NCI-H82 (cell line): Measurements from ENCODE around the gene DNAH3.
"Not testable (repeated sequence)": the region's sequence is repeated elsewhere in the genome, so short reads cannot be mapped to it uniquely, and the experiment has no call there.

Experiments used
- DNase-seq: peaks from one replicate; lab custom pipeline; 2025; lab: John Stamatoyannopoulos, UW

DNAH3 gene, protein sequence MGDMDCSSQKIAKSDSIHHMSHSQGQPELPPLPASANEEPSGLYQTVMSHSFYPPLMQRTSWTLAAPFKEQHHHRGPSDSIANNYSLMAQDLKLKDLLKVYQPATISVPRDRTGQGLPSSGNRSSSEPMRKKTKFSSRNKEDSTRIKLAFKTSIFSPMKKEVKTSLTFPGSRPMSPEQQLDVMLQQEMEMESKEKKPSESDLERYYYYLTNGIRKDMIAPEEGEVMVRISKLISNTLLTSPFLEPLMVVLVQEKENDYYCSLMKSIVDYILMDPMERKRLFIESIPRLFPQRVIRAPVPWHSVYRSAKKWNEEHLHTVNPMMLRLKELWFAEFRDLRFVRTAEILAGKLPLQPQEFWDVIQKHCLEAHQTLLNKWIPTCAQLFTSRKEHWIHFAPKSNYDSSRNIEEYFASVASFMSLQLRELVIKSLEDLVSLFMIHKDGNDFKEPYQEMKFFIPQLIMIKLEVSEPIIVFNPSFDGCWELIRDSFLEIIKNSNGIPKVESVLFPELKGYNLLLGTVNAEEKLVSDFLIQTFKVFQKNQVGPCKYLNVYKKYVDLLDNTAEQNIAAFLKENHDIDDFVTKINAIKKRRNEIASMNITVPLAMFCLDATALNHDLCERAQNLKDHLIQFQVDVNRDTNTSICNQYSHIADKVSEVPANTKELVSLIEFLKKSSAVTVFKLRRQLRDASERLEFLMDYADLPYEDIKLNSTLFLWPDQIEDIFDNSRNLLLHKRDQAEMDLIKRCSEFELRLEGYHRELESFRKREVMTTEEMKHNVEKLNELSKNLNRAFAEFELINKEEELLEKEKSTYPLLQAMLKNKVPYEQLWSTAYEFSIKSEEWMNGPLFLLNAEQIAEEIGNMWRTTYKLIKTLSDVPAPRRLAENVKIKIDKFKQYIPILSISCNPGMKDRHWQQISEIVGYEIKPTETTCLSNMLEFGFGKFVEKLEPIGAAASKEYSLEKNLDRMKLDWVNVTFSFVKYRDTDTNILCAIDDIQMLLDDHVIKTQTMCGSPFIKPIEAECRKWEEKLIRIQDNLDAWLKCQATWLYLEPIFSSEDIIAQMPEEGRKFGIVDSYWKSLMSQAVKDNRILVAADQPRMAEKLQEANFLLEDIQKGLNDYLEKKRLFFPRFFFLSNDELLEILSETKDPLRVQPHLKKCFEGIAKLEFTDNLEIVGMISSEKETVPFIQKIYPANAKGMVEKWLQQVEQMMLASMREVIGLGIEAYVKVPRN (N-terminal part only)

DNA sequence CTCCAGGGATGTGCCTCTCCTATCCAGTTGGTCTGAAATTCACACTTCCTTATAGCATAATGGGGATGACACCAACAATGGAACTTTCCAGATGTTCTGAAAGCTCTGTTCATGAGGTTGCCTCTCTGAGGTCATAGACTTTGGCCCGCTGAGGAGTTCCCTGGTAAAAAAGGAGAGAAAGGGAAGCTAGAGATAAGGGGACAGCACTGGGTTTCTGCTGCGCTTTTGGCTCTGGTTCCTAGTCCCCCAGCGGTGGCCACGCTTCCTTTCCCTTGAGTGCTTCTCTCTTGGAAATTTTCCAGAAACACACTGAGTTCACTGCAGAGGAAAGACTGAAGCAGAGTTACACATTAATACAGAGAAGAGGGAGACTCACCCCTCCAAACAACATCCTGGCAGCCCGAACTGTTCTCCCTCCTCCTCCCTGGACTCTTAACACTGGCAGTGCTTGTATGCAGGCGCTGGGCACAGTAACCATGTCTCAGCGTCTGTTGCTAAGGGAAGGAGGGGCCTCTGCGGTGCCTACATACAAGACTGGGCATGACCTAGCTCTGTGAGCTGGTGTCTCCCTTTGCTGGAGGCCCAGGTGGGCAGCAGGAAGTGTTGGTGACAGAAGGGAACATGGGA is at the start of gene DNAH3:
Gene DNAH3, minus strand, starts transcription at position 472 of the 627 bp plus-strand sequence. CDS start 527 bp downstream, outside the sequence.
- no peak for DNase-seq

DNA sequence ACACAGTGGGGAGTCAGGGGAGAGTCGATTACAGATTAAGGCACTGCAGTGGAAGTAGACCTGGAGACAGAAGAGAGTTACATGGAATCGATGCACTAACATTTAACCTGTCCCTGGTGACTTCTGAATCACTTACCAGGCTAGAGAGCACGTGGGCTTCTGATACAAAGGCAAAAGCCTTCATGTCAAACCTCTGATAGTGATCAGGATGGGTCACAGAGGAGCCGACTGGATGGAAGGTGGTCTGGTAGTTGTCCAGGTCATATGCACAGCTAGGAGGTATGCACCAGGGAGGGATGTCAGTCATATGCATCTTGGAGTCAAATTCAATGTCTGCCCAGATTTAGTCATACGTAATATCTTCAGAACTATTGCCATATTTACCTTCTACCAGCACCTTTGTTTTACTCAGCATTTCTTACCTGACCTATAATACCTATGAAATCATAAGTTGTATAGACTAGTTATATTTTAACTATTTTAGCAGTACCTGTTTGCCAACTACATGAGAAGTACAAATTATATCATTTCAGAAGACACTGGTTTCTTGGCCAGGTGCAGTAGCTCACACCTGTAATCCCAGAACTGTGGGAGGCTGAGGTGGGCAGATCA is 49.1 kb upstream of the DNAH3 start:
- no peak for DNase-seq

DNA sequence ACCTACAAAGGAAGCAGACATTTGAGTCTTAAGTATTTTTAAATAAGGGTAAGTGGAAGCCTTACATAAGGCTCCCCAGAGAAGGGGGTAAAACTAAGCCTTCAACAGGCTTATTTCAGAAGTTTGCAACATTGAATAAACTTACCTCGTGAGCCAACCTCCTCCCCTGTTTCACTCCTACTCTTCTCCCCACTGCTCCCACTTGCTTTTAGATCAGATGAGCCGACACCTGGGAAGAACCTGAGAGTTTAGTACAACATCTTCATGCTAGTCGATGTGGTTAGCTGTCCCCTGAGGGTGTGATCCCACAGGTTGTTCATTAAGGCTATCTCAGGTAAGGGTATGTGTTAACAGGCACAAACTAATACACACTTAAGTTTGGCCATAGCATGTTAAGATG is 47.0 kb upstream of the DNAH3 start:
- DNase-seq: no peak

DNA sequence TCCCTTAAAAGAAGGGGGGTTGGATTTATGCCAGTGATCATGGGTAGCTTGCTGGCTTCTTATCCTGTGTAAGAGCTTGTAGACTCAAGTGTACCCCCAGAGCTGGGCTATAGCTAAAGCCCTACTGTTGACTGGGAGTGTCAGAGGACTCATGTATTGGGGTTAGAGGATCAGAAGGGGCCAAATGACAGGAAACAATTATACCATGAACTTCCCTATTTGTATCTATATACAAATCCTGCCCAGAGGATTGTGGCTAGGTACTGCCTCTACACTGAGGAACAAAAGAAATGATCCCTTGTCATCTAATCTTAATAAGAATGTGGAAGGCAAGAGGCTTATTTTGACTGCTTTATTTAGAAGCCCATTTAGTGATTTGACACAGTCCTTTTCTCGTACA is 46.5 kb upstream of the DNAH3 start:
- no peak for DNase-seq

DNA sequence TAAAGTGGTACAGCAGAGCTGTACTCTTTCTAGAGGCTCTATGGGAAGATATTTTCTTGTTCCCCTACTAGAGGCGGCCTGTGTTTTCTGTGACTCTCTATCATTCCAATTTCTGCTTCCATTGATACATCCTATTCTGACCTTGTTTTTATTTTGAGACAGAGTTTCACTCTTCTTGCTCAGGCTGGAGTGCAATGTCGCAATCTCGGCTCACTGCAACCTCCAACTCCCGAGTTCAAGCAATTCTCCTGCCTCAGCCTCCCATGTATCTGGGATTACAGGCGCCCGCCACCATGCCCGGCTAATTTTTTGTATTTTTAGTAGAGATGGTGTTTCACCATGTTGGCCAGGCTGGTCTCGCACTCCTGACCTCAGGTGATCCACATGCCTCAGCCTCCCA is 44.7 kb upstream of the DNAH3 start:
- not testable (repeated sequence) for DNase-seq

DNA sequence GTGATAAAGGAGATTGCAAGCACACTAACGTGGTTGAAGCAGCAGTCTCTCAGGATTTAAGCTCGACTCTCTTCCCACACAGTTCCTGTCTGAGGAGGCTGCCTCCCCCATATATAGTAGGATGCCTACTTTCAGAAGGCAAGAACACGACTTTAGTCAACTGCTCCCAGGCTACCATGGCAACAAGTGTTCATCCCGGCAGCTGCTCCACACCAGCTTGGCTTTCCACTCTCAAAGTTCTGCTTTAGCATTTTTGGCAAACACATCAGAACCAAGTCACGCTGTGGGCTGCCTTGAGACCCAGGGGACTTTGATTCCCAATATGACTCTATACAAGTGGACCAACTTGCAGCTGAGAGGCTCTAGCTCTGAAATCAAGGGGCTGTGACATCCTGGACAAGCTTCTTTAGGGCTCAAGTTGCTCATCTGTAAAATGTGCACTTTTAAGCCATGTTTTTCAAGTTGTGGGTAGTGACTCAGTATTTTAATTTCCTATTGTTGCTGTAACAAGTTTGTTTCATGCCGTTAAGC is 44.2 kb upstream of the DNAH3 start:
- no peak for DNase-seq

DNA sequence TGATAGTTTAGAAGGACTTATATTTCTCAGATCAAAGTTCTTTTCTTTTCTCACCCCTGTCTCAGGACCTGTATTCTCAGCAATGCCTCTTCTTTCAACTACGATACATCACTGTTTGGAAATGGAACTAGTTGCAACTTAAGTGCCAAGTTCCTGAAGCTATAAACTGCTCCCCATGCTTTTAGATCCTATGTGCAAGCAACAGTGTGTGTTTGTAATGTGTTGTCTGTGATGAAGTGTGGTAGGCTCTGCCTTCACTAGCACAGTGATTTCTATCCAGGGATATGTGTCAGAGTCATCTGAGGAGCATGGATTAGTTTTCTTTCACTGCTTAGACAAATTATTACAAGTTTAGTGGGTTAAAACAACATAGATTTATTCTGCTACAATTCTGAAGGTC is 42.3 kb upstream of the DNAH3 start:
- DNase-seq: no peak

DNA sequence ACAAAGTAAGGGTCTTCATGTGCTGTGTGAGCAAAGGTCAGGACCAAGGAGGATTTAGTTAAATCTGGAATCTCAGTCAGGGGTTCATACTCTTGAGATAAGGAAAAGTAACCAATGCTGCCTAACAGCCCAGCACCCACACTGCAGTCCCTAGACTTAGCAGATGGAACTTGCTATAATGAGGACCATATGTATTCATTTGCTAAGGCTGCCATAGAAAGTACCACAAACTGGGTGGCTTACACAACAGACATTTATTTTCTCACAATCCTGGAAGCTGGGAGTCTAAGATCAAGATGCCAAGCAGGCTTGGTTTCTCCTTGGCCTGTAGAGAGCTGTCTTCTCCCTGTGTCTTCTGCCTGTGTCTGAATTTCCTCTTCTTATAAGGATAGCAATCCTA is 40.0 kb upstream of the DNAH3 start:
- DNase-seq: peak; percentile 77

DNA sequence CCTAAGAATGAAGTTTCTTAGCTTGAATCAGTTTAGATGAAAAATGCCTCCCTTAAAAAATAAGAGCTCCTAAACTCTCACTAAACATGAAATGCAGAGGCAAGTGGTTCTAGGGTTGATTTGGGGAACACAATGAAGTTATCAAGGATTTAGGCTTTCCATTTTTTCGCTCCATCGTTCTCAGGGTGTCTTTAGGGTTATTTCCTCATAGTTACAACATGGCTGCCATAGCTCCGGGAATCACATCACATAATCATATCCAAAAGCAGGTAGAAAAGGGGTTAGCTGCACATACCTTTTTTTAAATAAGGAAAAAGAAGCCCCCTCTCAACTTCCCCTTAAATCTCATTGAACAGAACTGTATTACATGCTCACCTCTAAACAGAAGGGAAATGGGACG is 39.4 kb upstream of the DNAH3 start:
- DNase-seq: no peak

DNA sequence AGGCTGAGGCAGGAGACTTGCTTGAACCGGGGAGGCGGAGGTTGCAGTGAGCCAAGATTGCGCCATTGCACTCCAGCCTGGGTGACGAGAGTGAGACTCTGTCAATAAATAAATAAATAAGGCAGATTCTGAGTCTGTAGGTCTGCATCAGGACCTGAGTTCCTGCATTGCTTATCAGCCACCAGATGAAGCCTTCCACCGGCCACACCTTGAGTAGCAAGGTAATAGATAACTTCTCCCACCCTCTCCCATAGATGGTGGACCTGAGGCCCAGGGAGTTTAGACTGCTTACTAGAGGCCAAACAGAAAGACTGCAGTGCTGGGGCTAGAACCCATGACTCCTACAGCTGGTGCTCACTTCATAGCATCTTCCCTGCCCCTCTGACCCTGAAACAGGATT is 38.7 kb upstream of the DNAH3 start:
- no peak for DNase-seq

DNA sequence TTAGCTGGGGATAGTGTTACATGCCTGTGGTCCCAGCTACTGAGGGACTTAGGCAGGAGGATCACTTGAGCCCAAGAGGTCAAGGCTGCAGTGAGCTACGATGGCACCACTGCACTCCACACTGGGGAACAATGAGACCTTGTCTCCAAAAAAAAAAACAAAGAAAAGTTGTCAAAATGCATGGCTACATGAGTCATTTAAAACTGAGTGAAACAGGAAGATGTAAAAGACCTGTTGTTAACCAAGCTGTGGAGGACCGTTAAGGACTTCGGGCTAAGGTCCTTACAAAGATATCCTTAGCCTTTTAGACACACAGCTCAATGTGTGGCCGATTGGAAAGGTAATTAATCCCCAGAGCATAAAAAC is 35.7 kb upstream of the DNAH3 start:
- no peak for DNase-seq

DNA sequence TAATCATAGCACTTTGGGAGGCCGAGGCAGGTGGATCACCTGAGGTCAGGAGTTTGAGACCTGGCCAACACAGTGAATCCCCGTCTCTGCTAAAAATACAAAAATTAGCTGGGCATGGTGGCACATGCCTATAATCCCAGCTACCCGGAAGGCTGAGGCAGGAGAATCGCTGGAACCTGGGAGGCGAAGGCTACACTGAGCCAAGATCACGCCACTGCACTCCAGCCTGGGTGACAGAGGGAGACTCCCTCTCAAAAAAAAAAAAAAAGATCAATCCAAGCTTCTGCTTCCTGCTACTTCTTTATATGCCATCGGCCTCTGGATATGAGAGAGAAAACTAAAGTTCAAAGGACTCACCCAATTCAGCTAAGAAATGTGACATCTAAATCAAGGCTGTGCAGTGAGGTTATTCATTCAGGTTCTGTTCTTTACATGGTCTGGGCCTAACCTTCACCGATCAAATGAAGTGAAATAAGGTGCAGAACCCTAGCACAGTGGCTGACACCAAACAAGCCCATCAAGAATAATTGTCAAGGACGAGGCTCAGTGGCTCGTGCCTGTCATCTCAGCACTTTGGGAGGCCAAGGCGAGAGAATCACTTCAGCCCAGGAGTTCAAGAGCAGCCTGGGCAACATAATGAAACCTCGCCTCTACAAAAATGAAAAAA is 35.1 kb upstream of the DNAH3 start:
- no peak for DNase-seq

DNA sequence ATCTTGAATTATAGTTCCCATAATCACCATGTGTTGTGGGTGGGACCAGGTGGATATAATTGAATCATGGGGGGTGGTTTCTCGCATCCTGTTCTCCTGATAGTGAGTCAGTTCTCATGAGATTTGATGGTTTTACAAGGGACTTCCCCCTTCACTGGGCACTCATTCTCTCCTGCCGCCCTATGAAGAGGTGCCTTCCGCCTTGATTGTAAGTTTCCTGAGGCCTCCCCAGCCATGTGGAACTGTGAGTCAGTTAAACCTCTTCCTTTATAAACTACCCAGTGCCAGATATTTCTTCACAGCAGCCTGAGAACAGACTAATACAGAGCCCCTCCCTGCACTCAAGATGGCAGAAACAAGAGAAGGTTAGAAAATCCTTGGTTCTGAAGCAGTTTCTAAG is 34.2 kb upstream of the DNAH3 start:
- DNase-seq: no peak

DNA sequence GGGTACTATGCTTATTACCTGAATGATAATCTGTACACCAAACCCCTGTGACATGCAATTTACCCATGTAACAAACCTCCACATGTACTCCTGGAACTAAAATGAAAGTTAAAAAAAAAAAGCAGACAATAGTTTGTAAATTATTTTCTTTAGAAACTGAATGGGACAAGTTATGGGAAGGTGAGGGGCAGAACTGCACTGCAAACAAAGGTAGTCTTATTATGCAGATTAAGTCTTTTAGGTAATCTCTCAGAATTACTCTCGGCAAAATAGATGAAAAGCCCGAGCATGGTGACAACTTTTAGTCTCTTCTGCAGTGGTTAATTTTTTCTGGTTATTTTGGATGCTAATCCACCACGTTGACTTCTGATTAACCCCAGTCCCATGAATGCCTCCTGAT is 33.3 kb upstream of the DNAH3 start:
- no peak for DNase-seq

DNA sequence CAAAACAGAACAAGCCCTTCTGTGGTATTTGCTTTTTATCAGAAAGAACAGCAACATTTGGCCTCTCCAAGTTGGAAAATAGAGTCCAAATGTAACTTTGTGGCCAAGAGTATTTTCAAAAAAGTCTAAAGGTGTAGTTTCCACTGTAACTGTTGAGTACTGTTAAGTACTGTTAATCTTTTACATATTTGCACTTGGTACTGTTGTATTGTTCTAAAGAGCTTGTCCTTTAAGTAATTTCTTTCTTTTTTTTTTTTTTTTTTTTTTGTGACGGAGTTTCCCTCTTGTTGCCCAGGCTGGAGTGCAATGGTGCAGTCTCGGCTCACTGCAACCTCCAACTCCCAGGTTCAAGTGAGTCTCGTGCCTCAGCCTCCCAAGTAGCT is 29.3 kb upstream of the DNAH3 start:
- no peak for DNase-seq

DNA sequence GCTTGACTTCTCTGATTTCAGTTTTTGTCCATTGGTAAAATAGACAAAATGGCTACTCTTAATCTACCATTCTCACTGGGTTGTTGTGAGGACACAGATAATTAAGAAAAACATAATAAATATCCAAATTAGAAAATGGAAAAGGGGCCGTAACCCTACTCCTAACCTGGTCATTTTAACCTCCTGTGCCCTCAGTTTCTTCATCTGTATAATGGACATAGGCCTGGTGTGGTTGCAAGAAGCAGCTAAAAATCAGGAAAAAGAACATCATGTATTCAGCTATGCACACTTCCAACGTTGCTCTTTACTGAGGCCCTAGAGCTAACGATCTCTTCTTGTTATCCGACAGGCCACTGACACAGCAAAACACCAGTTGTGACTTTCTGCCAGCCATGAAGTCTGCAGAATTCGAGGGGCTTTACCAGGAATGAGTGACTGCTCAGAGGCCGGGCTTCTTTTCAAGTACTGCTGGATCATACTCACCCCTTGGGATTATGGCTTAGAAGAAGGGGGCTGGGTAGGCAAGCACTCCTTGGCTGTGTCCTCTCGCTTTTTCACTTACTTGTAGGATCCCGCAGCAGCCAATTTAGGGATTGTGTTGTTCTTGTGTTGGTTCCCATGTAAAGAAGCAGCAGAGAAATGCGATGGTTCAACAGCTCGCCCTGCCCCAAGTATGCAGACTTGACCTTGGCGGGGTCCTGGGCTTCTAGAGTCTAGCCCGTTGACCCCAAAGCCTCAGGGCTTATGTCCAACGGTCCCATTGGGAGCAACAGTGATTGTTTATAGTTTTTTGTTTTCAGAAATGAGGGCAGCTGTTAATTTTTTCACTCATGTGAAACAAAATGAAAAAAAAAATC is 28.7 kb upstream of the DNAH3 start:
- DNase-seq: no peak

DNA sequence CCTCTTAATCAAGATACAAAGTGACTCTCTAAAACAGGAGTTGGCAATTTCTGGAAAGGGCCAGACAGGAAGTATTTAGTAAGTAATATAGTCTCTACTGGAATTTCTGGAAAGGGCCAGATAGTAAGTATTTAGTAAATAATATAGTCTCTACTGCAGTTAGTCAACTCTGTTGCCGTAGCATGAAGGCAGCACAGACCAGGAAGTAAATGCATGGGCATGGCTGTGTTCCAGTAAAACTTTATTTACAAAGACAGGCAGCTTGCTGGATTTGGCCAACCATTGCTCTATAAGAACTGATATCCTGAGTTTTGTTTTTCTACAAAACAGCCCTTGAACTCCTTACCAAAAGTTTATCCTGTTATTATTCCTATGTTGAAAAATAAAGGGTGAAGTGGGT is 24.8 kb upstream of the DNAH3 start:
- no peak for DNase-seq

DNA sequence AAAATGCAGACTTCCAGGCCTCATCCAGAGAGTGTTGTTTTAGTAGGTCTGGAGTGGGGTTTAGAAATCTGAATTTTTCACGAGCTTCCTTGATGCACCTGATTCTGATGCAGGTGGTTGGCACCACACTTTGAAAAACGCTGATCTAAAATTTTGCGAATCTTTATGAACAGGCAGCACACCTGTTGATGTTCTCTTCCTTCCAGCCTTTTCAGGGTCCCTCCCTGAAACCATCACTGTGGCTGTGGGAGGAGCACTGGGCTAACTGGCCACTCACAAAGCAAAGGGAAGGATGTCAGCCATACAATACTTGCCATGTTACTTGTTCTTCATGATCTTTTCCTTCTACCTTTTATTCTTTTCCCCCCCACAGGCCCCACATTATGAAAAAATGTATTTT is 22.0 kb upstream of the DNAH3 start:
- no peak for DNase-seq

DNA sequence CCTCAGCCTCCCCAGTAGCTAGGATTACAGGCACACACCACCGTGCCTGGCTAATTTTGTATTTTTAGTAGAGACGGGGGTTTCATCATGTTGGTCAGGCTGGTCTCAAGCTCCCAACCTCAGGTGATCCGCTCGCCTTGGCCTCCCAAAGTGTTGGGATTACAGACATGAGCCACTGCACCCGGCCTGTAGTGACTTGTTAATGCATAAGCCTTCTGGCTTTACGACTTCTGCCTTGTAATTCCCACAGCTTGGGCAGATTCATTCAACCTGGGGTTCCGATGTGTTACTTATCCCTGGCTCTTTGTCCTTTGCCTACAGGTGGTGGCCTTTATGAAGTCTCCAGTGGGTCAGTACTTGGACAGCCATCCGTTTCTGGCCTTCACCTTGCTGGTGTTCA is 19.5 kb upstream of the DNAH3 start:
- not testable (repeated sequence) for DNase-seq
